ENCODE data around the gene TRMO.

- TF ChIP-seq RFX1 (IDR thresholded peaks at IDR 0.05): no peak
- TF ChIP-seq E2F6 (IDR thresholded peaks at IDR 0.05; ENCODE audit: borderline replicate concordance in 1 of 2, extremely low read depth in 1 of 2, insufficient read depth in 1 of 2, insufficient read length in 1 of 2, low read depth in 1 of 2, low read length in 1 of 2, poor library complexity in 1 of 2, severe bottlenecking in 1 of 2): no peak
- TF ChIP-seq FOXJ3 (CRISPR knock-in tag; IDR thresholded peaks at IDR 0.05): no peak
- no peak for TF ChIP-seq ETV6 (IDR thresholded peaks at IDR 0.05; ENCODE audit: borderline replicate concordance in 1 of 2, low read depth in 2 of 2, low read length in 1 of 2)
- TF ChIP-seq ETV6 (CRISPR knock-in tag; IDR thresholded peaks at IDR 0.05; ENCODE audit: borderline replicate concordance): no peak
- TF ChIP-seq POLR2AphosphoS5 (IDR thresholded peaks at IDR 0.05; ENCODE audit: control insufficient read depth, insufficient read depth, low read depth, low read length): no peak
- no peak for TF ChIP-seq ZBTB7A (IDR thresholded peaks at IDR 0.05; ENCODE audit: borderline replicate concordance, control insufficient read depth, low read depth, low read length)
- TF ChIP-seq CREB3 (tag; conservative IDR thresholded peaks at IDR 0.05; ENCODE audit: low read depth): no peak
- no peak for TF ChIP-seq NFYB (IDR thresholded peaks at IDR 0.05; ENCODE audit: extremely low read depth, insufficient read length)
- TF ChIP-seq MYC (IDR thresholded peaks at IDR 0.05; ENCODE audit: low read depth, low read length): no peak
- TF ChIP-seq MYC (CRISPR knock-in tag; IDR thresholded peaks at IDR 0.05; ENCODE audit: borderline replicate concordance, low read depth): no peak
- TF ChIP-seq SAFB2 (IDR thresholded peaks at IDR 0.05; ENCODE audit: borderline replicate concordance, low read depth, low read length, severe bottlenecking): no peak
- TF ChIP-seq ZNF740 (CRISPR knock-in tag; IDR thresholded peaks at IDR 0.05): no peak
- TF ChIP-seq ZNF740 (tag; IDR thresholded peaks at IDR 0.05): no peak
Measured at GRCh38 chr9:97857606-97858392, 64.5 kb downstream of the TRMO start.
